ENCODE data around the gene XRN1.

DNA sequence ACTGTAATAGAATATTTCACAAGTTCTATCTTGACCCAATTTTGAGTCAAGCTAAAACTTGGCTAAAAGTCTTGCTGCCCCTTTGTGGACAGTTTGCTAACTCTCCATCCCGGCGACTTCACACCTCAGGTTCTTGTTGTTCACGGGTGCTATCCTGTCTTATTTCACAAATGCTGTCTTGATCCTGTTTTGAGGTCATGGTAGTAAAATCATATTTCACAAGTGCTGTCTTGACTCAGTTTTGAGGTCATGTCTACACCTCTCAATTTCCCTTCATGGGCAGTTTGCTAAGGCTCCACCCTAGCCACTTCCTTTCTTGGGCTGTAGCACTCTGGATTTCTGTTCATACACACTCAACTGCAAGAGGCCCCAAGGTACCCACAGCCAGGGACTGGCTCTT, 177.4 kb downstream of the XRN1 start:
- TF ChIP-seq POLR2A (IDR thresholded peaks at IDR 0.05; ENCODE audit: extremely low read depth, insufficient read length) (no peak), MYC (IDR thresholded peaks at IDR 0.05; ENCODE audit: low read depth, low read length) (no peak)
- TF ChIP-seq, protein P1, sequence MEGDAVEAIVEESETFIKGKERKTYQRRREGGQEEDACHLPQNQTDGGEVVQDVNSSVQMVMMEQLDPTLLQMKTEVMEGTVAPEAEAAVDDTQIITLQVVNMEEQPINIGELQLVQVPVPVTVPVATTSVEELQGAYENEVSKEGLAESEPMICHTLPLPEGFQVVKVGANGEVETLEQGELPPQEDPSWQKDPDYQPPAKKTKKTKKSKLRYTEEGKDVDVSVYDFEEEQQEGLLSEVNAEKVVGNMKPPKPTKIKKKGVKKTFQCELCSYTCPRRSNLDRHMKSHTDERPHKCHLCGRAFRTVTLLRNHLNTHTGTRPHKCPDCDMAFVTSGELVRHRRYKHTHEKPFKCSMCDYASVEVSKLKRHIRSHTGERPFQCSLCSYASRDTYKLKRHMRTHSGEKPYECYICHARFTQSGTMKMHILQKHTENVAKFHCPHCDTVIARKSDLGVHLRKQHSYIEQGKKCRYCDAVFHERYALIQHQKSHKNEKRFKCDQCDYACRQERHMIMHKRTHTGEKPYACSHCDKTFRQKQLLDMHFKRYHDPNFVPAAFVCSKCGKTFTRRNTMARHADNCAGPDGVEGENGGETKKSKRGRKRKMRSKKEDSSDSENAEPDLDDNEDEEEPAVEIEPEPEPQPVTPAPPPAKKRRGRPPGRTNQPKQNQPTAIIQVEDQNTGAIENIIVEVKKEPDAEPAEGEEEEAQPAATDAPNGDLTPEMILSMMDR (IDR thresholded peaks at IDR 0.05; ENCODE audit: low read depth, low read length) = no peak
